Ovary (tissue), 9 donors: ENCODE data around the gene NID1. TPM values are rescaled to one million over a fixed set of nuclear protein-coding genes. Genes with fewer than 3 reads are reported as not detected.

Experiments used
- DNase-seq, 5 donors: peaks; one replicate each; pipeline ENCODE4 v3.0.0-alpha.2; 2019 to 2020
- H3K27ac ChIP-seq, 2 donors: fragments of 200-600 bp; one replicate each; pipeline versions ENCODE4 v1.5.1 to v1.8.0; 2019 to 2022
- H3K27me3 ChIP-seq: fragments of 200-600 bp; one replicate; pipeline ENCODE4 v1.8.0; 2022
- H3K36me3 ChIP-seq: fragments of 200-600 bp; sonication (generic); one replicate; pipeline ENCODE4 v1.5.1; 2019
- H3K4me1 ChIP-seq: one replicate; pipeline ENCODE4 v1.8.1; 2013; ENCODE audit warnings: mild to moderate bottlenecking, moderate library complexity; ENCODE audit not compliant: insufficient read depth
- H3K4me3 ChIP-seq: fragments of 200-600 bp; sonication (generic); one replicate; pipeline ENCODE4 v1.5.1; 2017
- H3K9me3 ChIP-seq, 2 donors: fragments of 200-600 bp in 1 of 2; sonication (generic) in 1 of 2; one replicate each; pipeline versions ENCODE4 v1.5.1 to v1.8.1; 2013 to 2019; ENCODE audit warnings: mild to moderate bottlenecking in 1 of 2, moderate library complexity in 1 of 2
- EP300 ChIP-seq: sonication (generic); formaldehyde crosslinking; IDR thresholded peaks from one replicate; pipeline ENCODE4 v1.6.1; 2017; ENCODE audit warnings: antibody characterized with exemption
- POLR2A ChIP-seq: fragments of 450-650 bp; IDR thresholded peaks from one replicate; pipeline ENCODE4 v1.6.1; 2017; ENCODE audit warnings: antibody characterized with exemption, mild to moderate bottlenecking, moderate library complexity
- WGBS, 3 donors: extraction: QIAGEN DNeasy Blood & Tissue Kit in 1 of 3; methylation state at CpG; one replicate each; pipeline versions ENCODE4 v1.1.5 to v1.1.7; 2013 to 2017; 5-methylcytosine and 5-hydroxymethylcytosine counted together
- intact Hi-C, 4 donors: fragments of 100-400 bp; cut with DNase I; formaldehyde crosslinking; loops; one replicate each; pipeline versions ENCODE4 v1.11.0 to v1.15.1; 2022 to 2023
- polyA plus RNA-seq, 2 donors: library from polyadenylated mRNA; stranded (reverse); fragments of 200-250 nt in 1 of 2; fragments of 350-450 nt in 1 of 2; fragmentation: Illumina TruSeq in 1 of 2; extraction: RNeasy Lipid Tissue Mini Kit (QIAGEN cat#74804) in 1 of 2; gene quantifications; one replicate each; pipeline ENCODE4 v1.2.3, GENCODE V29; 2013 to 2014
- total RNA-seq, 7 donors: library from RNA; depleted of rRNA in 2 of 7; stranded (reverse); fragments of >200 nt in 2 of 7; fragmentation: NEBNext Ultra II Directional in 3 of 7; extraction: Animal tissue kit (Norgen Biotek cat#: 25700) in 3 of 7; gene quantifications; one replicate each; pipeline versions ENCODE4 v1.1.0 to v1.2.4, GENCODE V29; 2016 to 2023
- TF ChIP-seq, protein P1 (sequence below), 3 donors: fragments of 450-650 bp in 2 of 3; fragments of 200-600 bp in 1 of 3; IDR thresholded peaks; one replicate each; pipeline versions ENCODE4 v1.5.1 to v1.8.0; 2016 to 2022; ENCODE audit warnings: antibody characterized with exemption in 3 of 3, mild to moderate bottlenecking in 1 of 3
- donor health status: DM: no; HTN: no; CAD: no; lungs with moderate emphysema.
- donor health status: DM: no; HTN: no; CAD: no.
- donor health status: Bipolar disorder and iron deficiency.
- donor health status: DM: yes; HTN: yes; CAD: no.
- donor health status: DM: no; HTN: no; CAD: no.
- donor health status: DM: yes; HTN: yes; CAD: no.

The NID1 gene
- total and polyA plus RNA-seq, 9 donors = 59.2 to 147 (median 76.4) TPM

DNA sequence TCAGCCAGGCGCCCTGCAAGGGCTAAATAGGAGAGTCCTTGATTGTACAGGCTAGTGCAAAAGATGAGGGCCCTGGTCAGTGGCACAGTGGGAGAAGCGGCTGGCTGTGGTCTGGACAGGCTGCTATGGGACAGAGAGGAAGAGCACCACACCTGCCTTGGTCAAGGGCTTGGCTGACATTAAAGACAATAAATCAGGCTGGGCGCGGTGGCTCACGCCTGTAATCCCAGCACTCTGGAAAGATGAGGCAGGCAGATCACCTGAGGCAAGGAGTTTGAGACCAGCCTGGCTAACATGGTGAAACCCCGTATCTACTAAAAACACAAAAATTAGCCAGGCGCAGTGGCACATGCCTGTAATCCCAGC lies 62.9 kb downstream of the NID1 start:
- peaks cover 1% of the 10 kb centered on the region for H3K4me1 ChIP-seq
- H3K4me3 ChIP-seq = no peak overlapping the region
- H3K27me3 ChIP-seq = no peaks in the 10 kb centered on the region
- no peak for DNase-seq
- H3K27ac ChIP-seq = no peak overlapping the region
- no peaks in the 10 kb centered on the region for H3K36me3 ChIP-seq
- H3K9me3 ChIP-seq = no peaks in the 10 kb centered on the region
- TF ChIP-seq, protein P1, sequence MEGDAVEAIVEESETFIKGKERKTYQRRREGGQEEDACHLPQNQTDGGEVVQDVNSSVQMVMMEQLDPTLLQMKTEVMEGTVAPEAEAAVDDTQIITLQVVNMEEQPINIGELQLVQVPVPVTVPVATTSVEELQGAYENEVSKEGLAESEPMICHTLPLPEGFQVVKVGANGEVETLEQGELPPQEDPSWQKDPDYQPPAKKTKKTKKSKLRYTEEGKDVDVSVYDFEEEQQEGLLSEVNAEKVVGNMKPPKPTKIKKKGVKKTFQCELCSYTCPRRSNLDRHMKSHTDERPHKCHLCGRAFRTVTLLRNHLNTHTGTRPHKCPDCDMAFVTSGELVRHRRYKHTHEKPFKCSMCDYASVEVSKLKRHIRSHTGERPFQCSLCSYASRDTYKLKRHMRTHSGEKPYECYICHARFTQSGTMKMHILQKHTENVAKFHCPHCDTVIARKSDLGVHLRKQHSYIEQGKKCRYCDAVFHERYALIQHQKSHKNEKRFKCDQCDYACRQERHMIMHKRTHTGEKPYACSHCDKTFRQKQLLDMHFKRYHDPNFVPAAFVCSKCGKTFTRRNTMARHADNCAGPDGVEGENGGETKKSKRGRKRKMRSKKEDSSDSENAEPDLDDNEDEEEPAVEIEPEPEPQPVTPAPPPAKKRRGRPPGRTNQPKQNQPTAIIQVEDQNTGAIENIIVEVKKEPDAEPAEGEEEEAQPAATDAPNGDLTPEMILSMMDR (IDR thresholded peaks at IDR 0.05) = no peak
- TF ChIP-seq POLR2A (no peak), EP300 (no peak)
- intact Hi-C loops = no loop called here
- 91 to 93% (median 92%) methylated on average over 7 of the region's 7 CpGs for WGBS, 3 donors

DNA sequence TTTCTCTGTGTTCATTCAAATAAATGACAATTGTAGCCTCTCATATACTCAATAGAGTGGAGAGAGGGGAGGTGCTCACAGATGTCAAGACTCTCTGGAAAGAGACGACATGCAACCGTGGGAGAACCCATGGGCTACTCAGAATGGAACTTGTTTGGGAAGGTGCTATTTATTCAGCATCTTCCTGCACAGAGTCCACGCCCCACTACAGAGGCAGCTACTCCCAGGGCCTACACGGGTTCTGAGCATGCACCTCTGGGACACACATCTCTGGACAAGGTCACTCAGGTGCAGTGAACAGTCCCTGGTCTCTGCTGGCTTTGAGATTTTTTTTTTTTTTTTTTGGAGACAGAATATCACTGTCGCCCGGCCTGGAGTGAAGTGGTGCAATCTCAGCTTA lies 64.1 kb downstream of the NID1 start:
- TF ChIP-seq POLR2A (no peak), EP300 (no peak)
- TF ChIP-seq, protein P1 (IDR thresholded peaks at IDR 0.05) = no peak
- no peaks in the 10 kb centered on the region for H3K27me3 ChIP-seq
- no peaks in the 10 kb centered on the region for H3K36me3 ChIP-seq
- H3K4me1 ChIP-seq = peaks cover 1% of the 10 kb centered on the region
- no peaks in the 10 kb centered on the region for H3K9me3 ChIP-seq
- H3K4me3 ChIP-seq = no peak overlapping the region
- intact Hi-C loops = no loop called here
- 73 to 82% (median 79%) methylated on average over 6 of the region's 6 CpGs for WGBS, 3 donors
- no peak for DNase-seq
- no peak overlapping the region for H3K27ac ChIP-seq

DNA sequence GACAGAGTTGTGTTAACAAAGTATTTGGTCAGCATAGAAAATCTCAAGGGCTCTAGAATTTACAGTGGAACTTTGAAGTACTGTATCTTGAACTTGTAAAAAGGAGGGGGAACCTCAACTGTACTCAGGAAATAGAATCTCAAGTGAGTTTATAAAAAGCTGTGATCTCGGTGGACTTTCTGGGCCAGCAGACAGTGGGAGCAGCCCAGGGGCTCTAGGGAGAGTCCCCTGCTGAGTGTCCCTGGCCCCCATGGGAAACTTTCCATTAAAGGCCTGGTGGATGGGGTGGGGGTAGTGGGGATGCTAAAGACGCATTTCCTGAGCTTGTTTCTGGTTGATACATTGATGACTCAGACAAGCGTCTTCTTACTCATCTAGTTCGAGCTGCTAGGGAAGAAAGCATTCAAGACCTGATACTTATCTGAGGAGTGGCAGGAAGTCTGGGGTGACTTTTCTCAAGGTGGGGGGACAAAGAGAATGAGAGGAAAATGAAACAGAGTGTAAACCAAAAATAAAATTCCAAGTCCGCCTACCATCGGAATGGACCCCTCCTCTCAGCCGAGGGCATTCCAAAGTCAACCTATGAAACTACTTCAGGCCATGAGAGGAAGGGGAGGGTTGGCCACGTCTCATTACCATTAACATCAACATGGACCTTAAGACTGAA lies 65.5 kb downstream of the NID1 start:
- 70 to 84% (median 75%) methylated on average over 8 of the region's 8 CpGs for WGBS, 3 donors
- DNase-seq = no peak
- no peak for TF ChIP-seq EP300
- TF ChIP-seq POLR2A = no peak
- TF ChIP-seq, protein P1 (IDR thresholded peaks at IDR 0.05) = no peak
- no peaks in the 10 kb centered on the region for H3K27me3 ChIP-seq
- peaks cover 1% of the 10 kb centered on the region for H3K4me1 ChIP-seq
- no peaks in the 10 kb centered on the region for H3K9me3 ChIP-seq
- H3K4me3 ChIP-seq = no peak overlapping the region
- intact Hi-C loops = no loop called here
- no peak overlapping the region for H3K27ac ChIP-seq
- no peaks in the 10 kb centered on the region for H3K36me3 ChIP-seq

DNA sequence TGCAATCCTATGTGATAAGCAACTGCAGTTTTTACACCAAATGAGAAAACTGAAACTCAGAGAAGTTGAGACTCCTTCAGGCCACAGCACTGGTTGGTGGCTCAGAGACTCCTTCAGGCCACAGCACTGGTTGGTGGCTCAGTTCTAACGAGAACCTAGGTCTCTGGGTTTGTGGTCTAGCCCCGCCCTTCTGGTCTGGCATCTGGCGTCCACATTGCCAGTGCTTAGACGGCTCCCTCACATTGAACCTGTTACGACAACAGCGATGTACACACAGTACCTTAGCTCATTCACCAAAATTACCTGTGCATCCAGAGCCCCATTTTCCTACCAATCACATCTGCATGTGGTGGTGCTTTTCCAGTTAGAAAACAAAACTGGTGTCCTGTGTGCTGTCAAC lies 66.1 kb downstream of the NID1 start:
- no peak overlapping the region for H3K27ac ChIP-seq
- no peak overlapping the region for H3K4me3 ChIP-seq
- TF ChIP-seq, protein P1 (IDR thresholded peaks at IDR 0.05) = no peak
- TF ChIP-seq EP300 = no peak
- no peak for TF ChIP-seq POLR2A
- intact Hi-C loops = no loop called here
- no peaks in the 10 kb centered on the region for H3K27me3 ChIP-seq
- H3K36me3 ChIP-seq = no peaks in the 10 kb centered on the region
- 88 to 92% (median 90%) methylated on average over 6 of the region's 6 CpGs for WGBS, 3 donors
- H3K9me3 ChIP-seq = no peaks in the 10 kb centered on the region
- no peak for DNase-seq
- H3K4me1 ChIP-seq = peaks cover 1% of the 10 kb centered on the region
